PC-3 (cell line): ENCODE data around the gene MAZ. TPM values are rescaled to one million over a fixed set of nuclear protein-coding genes. Genes with fewer than 3 reads are reported as not detected.
"Not testable (repeated sequence)": the region's sequence is repeated elsewhere in the genome, so short reads cannot be mapped to it uniquely, and the experiment has no call there.

ENCODE experiments used
- ATAC-seq: fragments of 200-7000 bp; cut with Tn5 transposase; 2 replicates; pipeline ENCODE4 v1.9.1; 2020; ENCODE audit warnings: mild to moderate bottlenecking, moderate library complexity
- BruUV-seq: library from RNA; stranded (reverse); fragments of 400-500 nt; replicated peaks from 2 replicates; lab custom pipeline; 2021; lab: Mats Ljungman, UMichigan
- CTCF ChIA-PET: fragments of 300-600 bp; sonication (Branson Sonifier 250); formaldehyde crosslinking; loops from one replicate; lab custom pipeline; 2022; ENCODE audit warnings: antibody characterized with exemption; lab: Charles Lee
- POLR2A ChIA-PET: fragments of 300-600 bp; sonication (Branson Sonifier 250); formaldehyde crosslinking; loops from one replicate; lab custom pipeline; 2022; ENCODE audit warnings: antibody characterized with exemption; ENCODE audit not compliant: unreplicated experiment; lab: Charles Lee
- DNase-seq: peaks from one replicate; pipeline ENCODE4 v3.0.0-alpha.2; 2015
- H2AFZ ChIP-seq: fragments of 300-600 bp; sonication (generic); 2 replicates; pipeline ENCODE4 v1.6.0; 2016; ENCODE audit warnings: antibody characterized with exemption, low read length
- H3F3A ChIP-seq: fragments of 300-600 bp; sonication (generic); one replicate; pipeline ENCODE4 v1.6.0; 2017; ENCODE audit warnings: antibody characterized with exemption, low read length, control low read depth, mild to moderate bottlenecking; ENCODE audit not compliant: unreplicated experiment
- H3K27ac ChIP-seq: fragments of 300-600 bp; sonication (generic); 2 replicates; pipeline ENCODE4 v1.5.1; 2016; ENCODE audit warnings: mild to moderate bottlenecking, low read length
- H3K27me3 ChIP-seq: fragments of 300-600 bp; sonication (generic); 2 replicates; pipeline ENCODE4 v1.6.1; 2016; ENCODE audit warnings: low read length, mixed read lengths
- H3K36me3 ChIP-seq: fragments of 300-600 bp; sonication (generic); 2 replicates; pipeline ENCODE4 v1.6.1; 2016; ENCODE audit warnings: low read depth, mixed run types, low read length, mixed read lengths
- H3K4me1 ChIP-seq: fragments of 300-600 bp; sonication (generic); 2 replicates; pipeline ENCODE4 v1.5.1; 2016; ENCODE audit warnings: low read length; ENCODE audit not compliant: insufficient read depth
- H3K4me2 ChIP-seq: fragments of 300-600 bp; sonication (generic); 2 replicates; pipeline ENCODE4 v1.6.0; 2016; ENCODE audit warnings: low read length
- H3K4me3 ChIP-seq: fragments of 300-600 bp; sonication (generic); 2 replicates; pipeline ENCODE4 v1.5.1; 2016; ENCODE audit warnings: mild to moderate bottlenecking, low read length, mixed read lengths
- H3K79me2 ChIP-seq: fragments of 300-600 bp; sonication (generic); 2 replicates; pipeline ENCODE4 v1.6.1; 2017; ENCODE audit warnings: low read length, mixed read lengths
- H3K9ac ChIP-seq: fragments of 300-600 bp; sonication (generic); 2 replicates; pipeline ENCODE4 v1.6.0; 2016; ENCODE audit warnings: mild to moderate bottlenecking, low read length
- H3K9me2 ChIP-seq: fragments of 300-600 bp; sonication (generic); replicated peaks from 2 replicates; pipeline ENCODE4 v1.6.1; 2016; ENCODE audit warnings: mixed run types, low read length, mixed read lengths
- H3K9me3 ChIP-seq: fragments of 300-600 bp; sonication (generic); 2 replicates; pipeline ENCODE4 v1.6.1; 2016; ENCODE audit warnings: low read length, mixed read lengths
- H4K20me1 ChIP-seq: fragments of 300-600 bp; sonication (generic); 2 replicates; pipeline ENCODE4 v1.6.1; 2016; ENCODE audit warnings: low read length, mixed read lengths
- EZH2 ChIP-seq: fragments of 300-600 bp; sonication (generic); IDR thresholded peaks from one replicate; pipeline ENCODE4 v1.6.1; 2017; ENCODE audit warnings: antibody characterized with exemption, mild to moderate bottlenecking, low read length; ENCODE audit not compliant: unreplicated experiment
- EZH2phosphoT487 ChIP-seq: fragments of 300-600 bp; sonication (generic); IDR thresholded peaks from 2 replicates; pipeline ENCODE4 v1.6.1; 2018; ENCODE audit warnings: mild to moderate bottlenecking, antibody characterized with exemption, low read length, borderline replicate concordance
- intact Hi-C: fragments of 100-400 bp; cut with micrococcal nuclease; formaldehyde crosslinking; loops from 2 replicates; pipeline ENCODE4 v1.9.0; 2023
- total RNA-seq: library from RNA; depleted of rRNA; stranded (reverse); fragments of >200 nt; gene quantifications from 2 replicates; pipeline ENCODE4 v1.2.3, GENCODE V29; 2014
- TF ChIP-seq, protein P1 (sequence below): fragments of 300-600 bp; sonication (generic); conservative IDR thresholded peaks from 2 replicates; pipeline ENCODE4 v1.5.1; 2017; ENCODE audit warnings: antibody characterized with exemption, low read depth, mild to moderate bottlenecking, low read length

Gene MAZ
- total RNA-seq, 1 experiment from 2014 or later, result 279 TPM

DNA sequence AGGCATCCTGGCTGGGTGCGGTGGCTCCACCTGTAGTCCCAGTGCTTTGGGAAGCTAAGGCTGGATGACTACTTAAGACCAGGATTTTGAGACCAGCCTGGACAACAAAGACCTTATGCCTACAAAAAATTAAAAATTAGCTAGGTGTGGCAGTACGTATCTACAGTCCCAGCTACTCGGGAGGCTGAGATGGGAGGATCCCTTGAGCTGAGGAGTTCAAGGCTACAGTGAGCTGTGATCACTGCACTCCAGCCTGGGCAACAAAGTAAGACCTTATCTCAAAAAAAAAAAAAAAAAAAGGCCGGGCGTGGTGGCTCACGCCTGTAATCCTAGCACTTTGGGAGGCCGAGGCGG lies 20.0 kb downstream of the MAZ start:
- no peaks in the 10 kb centered on the region for H3F3A ChIP-seq
- no peak overlapping the region for H3K4me3 ChIP-seq
- no peaks in the 10 kb centered on the region for H4K20me1 ChIP-seq
- peaks cover 42% of the 10 kb centered on the region for H3K4me1 ChIP-seq
- H3K36me3 ChIP-seq, result no peaks in the 10 kb centered on the region
- no peak overlapping the region for H3K4me2 ChIP-seq
- no peak overlapping the region for H3K9ac ChIP-seq
- TF ChIP-seq EZH2, result no peak
- TF ChIP-seq, protein P1, sequence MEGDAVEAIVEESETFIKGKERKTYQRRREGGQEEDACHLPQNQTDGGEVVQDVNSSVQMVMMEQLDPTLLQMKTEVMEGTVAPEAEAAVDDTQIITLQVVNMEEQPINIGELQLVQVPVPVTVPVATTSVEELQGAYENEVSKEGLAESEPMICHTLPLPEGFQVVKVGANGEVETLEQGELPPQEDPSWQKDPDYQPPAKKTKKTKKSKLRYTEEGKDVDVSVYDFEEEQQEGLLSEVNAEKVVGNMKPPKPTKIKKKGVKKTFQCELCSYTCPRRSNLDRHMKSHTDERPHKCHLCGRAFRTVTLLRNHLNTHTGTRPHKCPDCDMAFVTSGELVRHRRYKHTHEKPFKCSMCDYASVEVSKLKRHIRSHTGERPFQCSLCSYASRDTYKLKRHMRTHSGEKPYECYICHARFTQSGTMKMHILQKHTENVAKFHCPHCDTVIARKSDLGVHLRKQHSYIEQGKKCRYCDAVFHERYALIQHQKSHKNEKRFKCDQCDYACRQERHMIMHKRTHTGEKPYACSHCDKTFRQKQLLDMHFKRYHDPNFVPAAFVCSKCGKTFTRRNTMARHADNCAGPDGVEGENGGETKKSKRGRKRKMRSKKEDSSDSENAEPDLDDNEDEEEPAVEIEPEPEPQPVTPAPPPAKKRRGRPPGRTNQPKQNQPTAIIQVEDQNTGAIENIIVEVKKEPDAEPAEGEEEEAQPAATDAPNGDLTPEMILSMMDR, result no peak
- TF ChIP-seq EZH2phosphoT487, result no peak
- intact Hi-C loops, result no loop called here
- DNase-seq (no peak), ATAC-seq (no peak)
- H3K27ac ChIP-seq, result peak overlapping the region; percentile 94
- H3K79me2 ChIP-seq, result peaks cover 6% of the 10 kb centered on the region
- BruUV-seq, result no TSS peak
- no peaks in the 10 kb centered on the region for H3K27me3 ChIP-seq
- POLR2A ChIA-PET, result interaction anchor here (0.7 kb wide), 1 partner anchor 22 kb away, joined by 14 read pairs; no protein-coding TSS in a partner anchor
- H3K9me2 ChIP-seq, result no peaks in the 10 kb centered on the region
- H3K9me3 ChIP-seq, result no peaks in the 10 kb centered on the region
- H2AFZ ChIP-seq, result no peak overlapping the region
- CTCF ChIA-PET, result no interaction called here

DNA sequence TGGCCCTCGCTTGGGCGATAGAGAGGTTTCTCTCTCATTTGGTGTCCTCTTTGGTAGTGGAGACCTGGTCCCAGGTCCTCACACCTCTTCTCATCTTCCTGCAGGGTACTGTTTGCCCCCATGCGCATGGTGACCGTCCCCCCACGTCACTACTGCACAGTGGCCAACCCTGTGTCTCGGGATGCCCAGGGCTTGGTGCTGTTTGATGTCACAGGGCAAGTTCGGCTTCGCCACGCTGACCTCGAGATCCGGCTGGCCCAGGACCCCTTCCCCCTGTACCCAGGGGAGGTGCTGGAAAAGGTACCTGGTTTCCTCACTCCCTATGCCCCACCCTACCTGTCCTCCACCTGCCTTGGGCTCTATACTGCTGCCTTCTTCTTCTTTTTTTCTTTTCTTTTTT lies 24.4 kb downstream of the MAZ start:
- ChIA-PET POLR2A (no interaction called here), CTCF (no interaction called here)
- Histone ChIP-seq H3K27me3 (no peaks in the 10 kb centered on the region), H3K9me2 (no peaks in the 10 kb centered on the region), H3K9ac (no peak overlapping the region), H3K4me2 (no peak overlapping the region), H3K27ac (no peak overlapping the region), H4K20me1 (no peaks in the 10 kb centered on the region), H3K9me3 (no peaks in the 10 kb centered on the region), H3K4me1 (peaks cover 10% of the 10 kb centered on the region), H3K79me2 (no peaks in the 10 kb centered on the region), H2AFZ (no peak overlapping the region), H3K36me3 (no peaks in the 10 kb centered on the region), H3F3A (no peaks in the 10 kb centered on the region), H3K4me3 (no peak overlapping the region)
- ATAC-seq (no peak), DNase-seq (no peak)
- BruUV-seq, result no TSS peak
- intact Hi-C loops, result no loop called here
- TF ChIP-seq, protein P1, result no peak
- TF ChIP-seq EZH2, result no peak
- TF ChIP-seq EZH2phosphoT487, result no peak

DNA sequence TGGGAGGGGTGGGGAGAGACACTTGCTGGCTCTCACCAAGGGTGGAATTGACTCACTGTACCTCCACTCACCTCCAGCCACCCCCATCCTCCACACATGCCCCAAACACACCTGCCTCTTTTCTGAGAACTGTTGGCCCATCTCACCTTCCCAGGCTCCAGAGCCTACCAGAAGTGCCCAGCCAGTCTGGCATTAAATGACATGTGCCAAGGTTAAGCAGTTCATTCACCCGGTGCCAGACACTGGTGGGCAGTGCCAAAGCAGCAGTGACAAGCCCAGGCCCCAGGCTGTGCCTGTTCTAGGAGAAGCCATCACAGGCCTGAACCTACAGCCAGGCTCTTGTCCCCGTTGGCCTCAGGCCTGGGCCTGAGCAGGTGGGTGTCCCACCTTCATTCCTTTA lies 25.2 kb downstream of the MAZ start:
- intact Hi-C loops, result no loop called here
- Histone ChIP-seq H4K20me1 (no peaks in the 10 kb centered on the region), H3K27ac (no peak overlapping the region), H3K36me3 (no peaks in the 10 kb centered on the region), H3K79me2 (no peaks in the 10 kb centered on the region), H3K4me3 (no peak overlapping the region), H3K27me3 (no peaks in the 10 kb centered on the region), H3K9me3 (no peaks in the 10 kb centered on the region), H3K4me2 (no peak overlapping the region), H2AFZ (no peak overlapping the region), H3K4me1 (peaks cover 4% of the 10 kb centered on the region; the same call in 1 of the 2 replicates), H3K9me2 (no peaks in the 10 kb centered on the region), H3K9ac (no peak overlapping the region), H3F3A (no peaks in the 10 kb centered on the region)
- no peak for TF ChIP-seq EZH2
- TF ChIP-seq EZH2phosphoT487, result no peak
- TF ChIP-seq, protein P1, result no peak
- ChIA-PET POLR2A (no interaction called here), CTCF (no interaction called here)
- BruUV-seq, result no TSS peak
- DNase-seq (no peak), ATAC-seq (no peak)

- H3K4me1 ChIP-seq, H3K4me2 ChIP-seq, H3K36me3 ChIP-seq, H4K20me1 ChIP-seq, H3K79me2 ChIP-seq, POLR2A ChIA-PET, H3K9ac ChIP-seq, H3F3A ChIP-seq, H3K27ac ChIP-seq, CTCF ChIA-PET, BruUV-seq, H3K9me2 ChIP-seq, ATAC-seq, H2AFZ ChIP-seq, DNase-seq, intact Hi-C loops, H3K9me3 ChIP-seq, H3K27me3 ChIP-seq, H3K4me3 ChIP-seq: not testable (repeated sequence)
Measured at GRCh38 chr16:29833219-29833618, 26.9 kb downstream of the MAZ start.
